Measurements from ENCODE around the gene SYCP2L. TPM values are rescaled to one million over a fixed set of nuclear protein-coding genes. Genes with fewer than 3 reads are reported as not detected.

The SYCP2L gene
- total and polyA plus RNA-seq, 2 of the 8 experiments (the other 6 are each of a cell fraction or from before 2014, with no cell fraction given): 1.7 to 4.2 TPM

DNA sequence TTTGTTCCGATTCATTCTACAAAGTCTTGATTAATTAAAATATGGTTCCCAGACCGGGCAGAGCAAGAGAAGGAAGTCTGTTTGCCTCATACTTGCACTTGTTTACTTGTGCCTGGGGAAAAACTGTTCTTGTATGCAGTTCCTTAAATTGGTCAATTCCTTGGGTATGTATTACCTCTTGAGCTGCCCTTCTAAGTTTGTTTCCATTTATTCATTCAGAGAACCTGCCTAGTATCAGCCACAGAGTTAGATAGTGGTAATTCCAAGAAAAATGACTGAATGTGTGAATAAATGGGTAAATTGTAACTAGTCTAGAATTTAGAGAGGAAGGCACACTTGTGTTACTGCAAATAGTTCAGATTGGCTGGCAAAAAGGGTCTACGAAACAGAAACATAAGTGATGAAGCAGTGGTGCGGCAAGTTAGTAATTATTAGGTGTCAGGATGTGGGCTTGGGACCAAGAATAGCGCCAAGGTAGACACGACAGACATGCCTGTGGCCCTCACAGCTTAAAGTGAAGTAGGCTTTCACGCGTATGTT lies 48.0 kb upstream of the SYCP2L start:
- Histone ChIP-seq H3K4ac (replicated peaks; ENCODE audit: insufficient read length, low read depth, low read length) (no peak overlapping the region), H3K4me2 (ENCODE audit: insufficient read depth in 1 of 2, low read depth in 2 of 2, low read length in 2 of 2) (peak overlapping the region; percentile 82 to 83), H2BK20ac (ENCODE audit: low read length) (no peak overlapping the region), H2AK5ac (ENCODE audit: low read depth, low read length) (no peak overlapping the region), H2BK5ac (ENCODE audit: low read depth, low read length) (no peak overlapping the region), H3K4me3 (ENCODE audit: extremely low read depth in 1 of 4, insufficient read depth in 2 of 4, low read depth in 3 of 4, low read length in 4 of 4) (peak overlapping the region; percentile 16 to 81 (median 77); a peak in 5 of 8 replicates), H3K79me1 (ENCODE audit: low read depth, low read length) (no peaks in the 10 kb centered on the region), H4K5ac (ENCODE audit: insufficient read length, low read depth, low read length) (no peak overlapping the region), H3K18ac (ENCODE audit: extremely low read depth, low read length) (no peak overlapping the region), H3K14ac (ENCODE audit: insufficient read length) (no peak overlapping the region), H3K23me2 (ENCODE audit: low read depth, low read length) (peaks cover 7% of the 10 kb centered on the region; the same call in 1 of the 2 replicates), H3K23ac (ENCODE audit: insufficient read length) (no peak overlapping the region), H3K4me1 (replicated peaks in 1 of 4; ENCODE audit: control insufficient read depth in 3 of 4, insufficient read depth in 4 of 4, low read length in 3 of 4) (no peaks in the 10 kb centered on the region; a peak in 2 of 7 replicates), H4K91ac (replicated peaks; ENCODE audit: insufficient read length, low read length) (no peak overlapping the region), H3K9ac (replicated peaks in 1 of 4; ENCODE audit: extremely low read depth in 1 of 4, low read depth in 3 of 4, low read length in 3 of 4) (no peak overlapping the region), H3K27ac (ENCODE audit: low read depth, low read length) (no peak overlapping the region), H4K20me1 (replicated peaks in 1 of 2; ENCODE audit: control insufficient read depth in 1 of 2, insufficient read depth in 2 of 2, low read length in 2 of 2) (no peaks in the 10 kb centered on the region), H2BK12ac (ENCODE audit: low read depth, low read length) (no peak overlapping the region), H3K9me3 (ENCODE audit: insufficient read depth in 2 of 2, low read depth in 1 of 2, low read length in 1 of 2) (peaks cover 3 to 6% of the 10 kb centered on the region in 2 experiments; a peak in 1 of 4 replicates), H2BK120ac (replicated peaks; ENCODE audit: low read depth, low read length) (no peak overlapping the region), H3K56ac (replicated peaks; ENCODE audit: insufficient read length, low read depth, low read length) (no peak overlapping the region), H2BK15ac (ENCODE audit: low read length) (no peak overlapping the region), H2AFZ (ENCODE audit: low read length) (peak overlapping the region; percentile 88), H3K79me2 (ENCODE audit: control insufficient read depth in 1 of 2, insufficient read depth in 2 of 2, low read length in 2 of 2) (no peaks in the 10 kb centered on the region), H3K36me3 (ENCODE audit: control insufficient read depth in 2 of 4, insufficient read depth in 4 of 4, low read length in 3 of 4) (no peaks in the 10 kb centered on the region), H3K27me3 (replicated peaks in 1 of 4; ENCODE audit: control insufficient read depth in 3 of 4, extremely low read depth in 1 of 4, insufficient read depth in 3 of 4, low read length in 3 of 4) (peaks cover 0 to 8% (median 3%) of the 10 kb centered on the region in 4 experiments; a peak in 2 of 7 replicates), H4K8ac (ENCODE audit: extremely low read depth, insufficient read depth, low read length) (no peak overlapping the region)
- FAIRE-seq (no peak), DNase-seq (ENCODE audit: low read depth in 1 of 2, low spot score in 2 of 2) (no peak)
- WGBS, 2 experiments (ENCODE audit: extremely low coverage in 1 of 2, insufficient coverage in 1 of 2, insufficient read length in 1 of 2, insufficient replicate concordance in 2 of 2, low coverage in 1 of 2, low lambda C conversion rate in 2 of 2, missing lambda C conversion rate in 1 of 2): 68% methylated on average over 8 of the region's 8 CpGs; no CpG with 5 or more reads in 1 of the 2 experiments
- ChIA-PET CTCF (ENCODE audit: partially characterized antibody) (no interaction called here), POLR2A (ENCODE audit: partially characterized antibody) (no interaction called here)
- TF ChIP-seq NRF1 (IDR thresholded peaks at IDR 0.05; ENCODE audit: low read depth, low read length) (no peak), SP1 (IDR thresholded peaks at IDR 0.05; ENCODE audit: low read depth, low read length) (no peak), SIX5 (IDR thresholded peaks at IDR 0.05; ENCODE audit: low read depth, low read length) (no peak), CHD2 (IDR thresholded peaks at IDR 0.05; ENCODE audit: low read length) (no peak), KDM1A (IDR thresholded peaks at IDR 0.05; ENCODE audit: borderline replicate concordance, low read length) (no peak), YY1 (IDR thresholded peaks at IDR 0.05; ENCODE audit: low read depth, low read length) (no peak), SP4 (IDR thresholded peaks at IDR 0.05; ENCODE audit: low read length) (no peak), EZH2 (IDR thresholded peaks at IDR 0.05; ENCODE audit: low read depth, low read length, severe bottlenecking) (no peak), SIN3A (conservative IDR thresholded peaks at IDR 0.05 in 1 of 2, IDR thresholded peaks at IDR 0.05 in 1 of 2; ENCODE audit: low read depth in 1 of 2, low read length in 2 of 2) (no peak), BACH1 (IDR thresholded peaks at IDR 0.05; ENCODE audit: low read length) (no peak)
- TF ChIP-seq, protein P1, sequence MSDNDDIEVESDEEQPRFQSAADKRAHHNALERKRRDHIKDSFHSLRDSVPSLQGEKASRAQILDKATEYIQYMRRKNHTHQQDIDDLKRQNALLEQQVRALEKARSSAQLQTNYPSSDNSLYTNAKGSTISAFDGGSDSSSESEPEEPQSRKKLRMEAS (IDR thresholded peaks at IDR 0.05): no peak
- TF ChIP-seq, protein P2, sequence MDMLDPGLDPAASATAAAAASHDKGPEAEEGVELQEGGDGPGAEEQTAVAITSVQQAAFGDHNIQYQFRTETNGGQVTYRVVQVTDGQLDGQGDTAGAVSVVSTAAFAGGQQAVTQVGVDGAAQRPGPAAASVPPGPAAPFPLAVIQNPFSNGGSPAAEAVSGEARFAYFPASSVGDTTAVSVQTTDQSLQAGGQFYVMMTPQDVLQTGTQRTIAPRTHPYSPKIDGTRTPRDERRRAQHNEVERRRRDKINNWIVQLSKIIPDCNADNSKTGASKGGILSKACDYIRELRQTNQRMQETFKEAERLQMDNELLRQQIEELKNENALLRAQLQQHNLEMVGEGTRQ (IDR thresholded peaks at IDR 0.05; ENCODE audit: low read length): no peak
